Gastroesophageal sphincter (tissue), 3 donors: Measurements from ENCODE around the gene ZBED4.

Experiments
- CTCF ChIP-seq, 4 experiments: fragments of 200-600 bp in 2 of 4; fragments of 450-650 bp in 2 of 4; sonication (generic) in 1 of 4; IDR thresholded peaks; one replicate each; pipeline ENCODE4 v1.5.1; 2017 to 2019; ENCODE audit warnings: antibody characterized with exemption in 4 of 4, mild to moderate bottlenecking in 2 of 4, moderate library complexity in 2 of 4
- POLR2A ChIP-seq, 2 donors: fragments of 450-650 bp; IDR thresholded peaks; one replicate each; pipeline ENCODE4 v1.6.1; 2017; ENCODE audit warnings: antibody characterized with exemption in 2 of 2, mild to moderate bottlenecking in 2 of 2, moderate library complexity in 1 of 2
- POLR2AphosphoS5 ChIP-seq: sonication (generic); formaldehyde crosslinking; IDR thresholded peaks from one replicate; pipeline ENCODE4 v1.6.1; 2017; ENCODE audit warnings: antibody characterized with exemption

GRCh38 chr22:49824185-49824925 lies 29.3 kb upstream of the ZBED4 start:
- TF ChIP-seq CTCF (IDR thresholded peaks at IDR 0.05) (no peak), POLR2A (IDR thresholded peaks at IDR 0.05) (no peak), POLR2AphosphoS5 (no peak)
